Muscle layer of duodenum (tissue), 2 donors: ENCODE measurements around the gene MREG.
"Not testable (repeated sequence)": the region's sequence is repeated elsewhere in the genome, so short reads cannot be mapped to it uniquely, and the experiment has no call there.

Source experiments
- H3K27ac ChIP-seq: one replicate; pipeline ENCODE4 v1.7.0; 2013; ENCODE audit warnings: mild to moderate bottlenecking, low read length
- H3K27me3 ChIP-seq: one replicate; pipeline ENCODE4 v1.7.0; 2013; ENCODE audit warnings: low read depth, mild to moderate bottlenecking, control low read depth, low read length
- H3K36me3 ChIP-seq, 2 donors: one replicate each; pipeline ENCODE4 v1.7.0; 2013; ENCODE audit warnings: low read length in 2 of 2, control low read depth in 1 of 2, mild to moderate bottlenecking in 1 of 2; ENCODE audit not compliant: insufficient read depth in 2 of 2, control insufficient read depth in 1 of 2
- H3K4me1 ChIP-seq, 2 donors: one replicate each; pipeline ENCODE4 v1.7.0; 2013; ENCODE audit warnings: low read length in 2 of 2, mild to moderate bottlenecking in 2 of 2, control low read depth in 1 of 2, moderate library complexity in 1 of 2; ENCODE audit not compliant: insufficient read depth in 2 of 2, control insufficient read depth in 1 of 2
- H3K4me3 ChIP-seq, 2 donors: one replicate each; pipeline ENCODE4 v1.7.0; 2013; ENCODE audit warnings: low read length in 2 of 2, low read depth in 1 of 2, mild to moderate bottlenecking in 1 of 2
- H3K9me3 ChIP-seq, 2 donors: one replicate each; pipeline ENCODE4 v1.7.0; 2013; ENCODE audit warnings: low read length in 2 of 2, control low read depth in 1 of 2, mild to moderate bottlenecking in 1 of 2; ENCODE audit not compliant: control insufficient read depth in 1 of 2
- donor health status: healthy.

MREG gene

GRCh38 chr2:216018709-216019108, 5.4 kb upstream of the MREG start:
- Histone ChIP-seq H3K27me3 (no peaks in the 10 kb centered on the region), H3K4me1 (no peaks in the 10 kb centered on the region), H3K36me3 (no peaks in the 10 kb centered on the region), H3K9me3 (no peaks in the 10 kb centered on the region), H3K27ac (no peak overlapping the region), H3K4me3 (no peak overlapping the region)

- no peaks in the 10 kb centered on the region for H3K36me3 ChIP-seq
- no peak overlapping the region for H3K4me3 ChIP-seq
- H3K9me3 ChIP-seq, result no peaks in the 10 kb centered on the region
- H3K27ac ChIP-seq, result no peak overlapping the region
- H3K27me3 ChIP-seq, result no peaks in the 10 kb centered on the region
- H3K4me1 ChIP-seq, result no peaks in the 10 kb centered on the region
Observed at GRCh38 chr2:216017365-216017764, 4.0 kb upstream of the MREG start.

DNA sequence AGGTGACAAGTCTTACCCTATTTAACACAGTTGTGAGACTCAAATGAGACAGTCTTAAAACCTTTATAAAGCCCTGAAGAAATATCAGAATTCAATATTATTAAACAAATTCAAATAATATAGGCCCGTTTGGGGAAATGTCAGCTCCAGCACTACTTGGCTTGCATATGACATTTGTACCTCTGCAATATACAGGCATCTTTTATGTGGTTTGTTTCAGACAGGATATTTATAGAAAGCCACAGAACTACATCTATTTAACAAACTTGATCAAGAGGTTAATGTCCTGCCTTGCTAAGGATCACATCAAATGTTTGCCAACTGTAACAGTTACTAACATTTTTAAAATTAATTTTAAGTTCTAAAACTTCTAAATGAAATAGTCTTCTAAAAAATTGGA, 3.2 kb upstream of the MREG start:
- Histone ChIP-seq H3K9me3 (no peaks in the 10 kb centered on the region), H3K27me3 (no peaks in the 10 kb centered on the region), H3K4me1 (no peaks in the 10 kb centered on the region), H3K4me3 (no peak overlapping the region), H3K36me3 (no peaks in the 10 kb centered on the region), H3K27ac (no peak overlapping the region)

- Histone ChIP-seq H3K4me1 (no peaks in the 10 kb centered on the region), H3K36me3 (no peaks in the 10 kb centered on the region), H3K27ac (no peak overlapping the region), H3K27me3 (no peaks in the 10 kb centered on the region), H3K4me3 (no peak overlapping the region), H3K9me3 (no peaks in the 10 kb centered on the region)
Observed at GRCh38 chr2:216015722-216016464, 2.5 kb upstream of the MREG start.

DNA sequence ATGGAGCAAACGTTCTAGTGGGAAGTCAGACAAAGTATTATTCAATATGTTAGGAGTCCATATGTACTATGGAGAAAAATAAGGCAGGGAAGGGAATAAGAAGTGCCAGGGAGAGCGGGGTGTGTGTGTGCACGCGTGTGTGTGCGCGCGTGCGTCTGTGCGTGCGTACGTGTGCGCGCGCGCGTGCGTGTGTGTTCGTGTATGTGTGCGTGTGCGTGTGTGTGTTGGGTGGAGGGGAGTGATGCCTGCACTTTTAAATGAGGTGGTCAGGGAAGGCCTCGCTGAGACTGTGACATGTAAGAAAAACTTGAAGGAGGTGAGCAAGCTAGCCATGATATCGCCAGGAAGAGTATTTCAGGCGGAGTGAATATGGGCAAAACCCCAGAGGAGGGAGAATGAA, 1.6 kb upstream of the MREG start:
- no peaks in the 10 kb centered on the region for H3K36me3 ChIP-seq
- H3K4me1 ChIP-seq, result no peaks in the 10 kb centered on the region
- H3K9me3 ChIP-seq, result no peaks in the 10 kb centered on the region
- no peaks in the 10 kb centered on the region for H3K27me3 ChIP-seq
- H3K4me3 ChIP-seq, result no peak overlapping the region
- no peak overlapping the region for H3K27ac ChIP-seq

DNA sequence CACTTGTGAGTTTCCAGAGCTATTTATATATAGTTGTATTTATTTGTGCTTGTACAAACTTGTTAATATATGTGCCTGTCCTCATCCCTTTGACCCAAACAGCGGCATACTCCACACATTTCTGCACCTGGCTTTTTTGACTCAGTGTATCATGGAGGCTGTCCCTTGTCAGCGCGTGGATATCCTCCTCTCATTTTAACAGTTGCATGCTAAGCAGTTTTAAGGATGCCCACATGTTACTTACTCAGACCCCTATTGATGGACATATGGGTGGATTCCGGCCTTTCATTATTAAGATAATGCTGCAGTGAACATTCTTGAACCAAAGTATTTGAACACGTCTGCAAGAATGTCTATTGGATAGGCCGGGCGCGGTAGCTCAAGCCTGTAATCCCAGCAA, 655 bp upstream of the MREG start:
- no peaks in the 10 kb centered on the region for H3K9me3 ChIP-seq
- no peaks in the 10 kb centered on the region for H3K36me3 ChIP-seq
- no peak overlapping the region for H3K4me3 ChIP-seq
- H3K27ac ChIP-seq, result no peak overlapping the region
- H3K4me1 ChIP-seq, result no peaks in the 10 kb centered on the region
- no peaks in the 10 kb centered on the region for H3K27me3 ChIP-seq

- Histone ChIP-seq H3K9me3 (no peaks in the 10 kb centered on the region), H3K36me3 (no peaks in the 10 kb centered on the region), H3K4me1 (no peaks in the 10 kb centered on the region), H3K27me3 (no peaks in the 10 kb centered on the region), H3K4me3 (peak overlapping the region; percentile 53 to 70), H3K27ac (no peak overlapping the region)
Observed at GRCh38 chr2:216012830-216013079, 596 bp downstream of the MREG start.

- Histone ChIP-seq H3K27ac (no peak overlapping the region), H3K4me1 (no peaks in the 10 kb centered on the region), H3K36me3 (no peaks in the 10 kb centered on the region), H3K9me3 (no peaks in the 10 kb centered on the region), H3K4me3 (peak overlapping the region; percentile 53 to 70), H3K27me3 (no peaks in the 10 kb centered on the region)
Observed at GRCh38 chr2:216012133-216012829, 1.1 kb downstream of the MREG start.

GRCh38 chr2:216009215-216009614, 4.1 kb downstream of the MREG start:
- not testable (repeated sequence) for H3K4me1 ChIP-seq, H3K27me3 ChIP-seq, H3K27ac ChIP-seq, H3K4me3 ChIP-seq, H3K9me3 ChIP-seq, H3K36me3 ChIP-seq

DNA sequence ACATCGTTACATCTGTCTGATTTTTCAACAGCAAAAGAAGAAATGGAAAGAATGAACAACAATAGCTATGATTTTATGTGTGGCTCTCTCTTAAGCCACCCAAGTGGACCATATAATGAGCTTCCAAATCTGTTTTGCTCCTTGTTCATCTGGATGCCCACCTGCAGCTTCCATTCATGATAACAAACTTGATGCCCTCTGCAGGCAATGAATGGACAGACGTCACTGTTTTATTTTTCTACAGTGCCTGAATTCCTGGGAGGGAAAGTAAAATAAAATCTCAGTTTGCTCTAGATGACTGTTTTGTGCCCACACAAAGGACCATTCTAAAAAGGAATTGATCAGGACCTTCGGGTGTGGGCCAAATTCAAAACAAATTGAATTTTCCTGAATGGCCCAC, 5.0 kb downstream of the MREG start:
- H3K27me3 ChIP-seq, result no peaks in the 10 kb centered on the region
- no peaks in the 10 kb centered on the region for H3K4me1 ChIP-seq
- no peak overlapping the region for H3K4me3 ChIP-seq
- no peak overlapping the region for H3K27ac ChIP-seq
- H3K36me3 ChIP-seq, result no peaks in the 10 kb centered on the region
- H3K9me3 ChIP-seq, result no peaks in the 10 kb centered on the region

DNA sequence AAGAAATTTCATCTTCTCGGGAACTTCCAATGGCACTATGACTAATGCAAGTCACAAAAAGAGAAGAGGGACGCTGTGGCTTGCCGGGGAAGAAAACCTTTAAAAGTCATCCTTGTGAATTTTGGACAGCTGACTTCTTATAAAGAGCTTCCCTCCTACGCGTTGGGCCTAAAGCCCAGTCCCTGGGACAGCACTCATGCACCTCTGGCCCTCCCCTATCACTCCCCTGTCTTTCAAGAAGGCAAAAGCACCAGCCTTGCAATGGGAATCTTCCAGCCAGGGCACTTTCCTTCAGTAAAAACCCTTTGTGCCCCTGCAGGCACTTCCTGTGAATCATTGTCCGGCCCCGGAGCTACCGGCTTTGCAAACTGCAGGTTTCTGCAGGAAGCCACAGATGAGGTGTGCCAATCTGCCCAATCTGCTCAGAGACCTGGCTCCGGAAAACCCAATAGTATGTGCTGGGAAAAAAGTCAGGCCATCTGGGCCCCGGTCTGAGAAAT, 7.1 kb downstream of the MREG start:
- Histone ChIP-seq H3K36me3 (no peaks in the 10 kb centered on the region), H3K9me3 (no peaks in the 10 kb centered on the region), H3K4me1 (no peaks in the 10 kb centered on the region), H3K27ac (no peak overlapping the region), H3K4me3 (no peak overlapping the region), H3K27me3 (no peaks in the 10 kb centered on the region)
